GM12891 (cell line): ENCODE measurements around the gene LCN2.

Source experiments
- PAX5 ChIP-seq: IDR thresholded peaks from 2 replicates; pipeline ENCODE4 v1.6.1; 2011; ENCODE audit warnings: low read length, moderate library complexity, mild to moderate bottlenecking; ENCODE audit not compliant: insufficient read depth, severe bottlenecking
- POLR2A ChIP-seq: IDR thresholded peaks from 2 replicates; pipeline ENCODE4 v1.6.1; 2011; ENCODE audit warnings: low read depth, low read length, control low read depth
- POLR2AphosphoS5 ChIP-seq: IDR thresholded peaks from 2 replicates; pipeline ENCODE4 v1.6.1; 2011; ENCODE audit warnings: low read depth, low read length, control low read depth
- POU2F2 ChIP-seq: IDR thresholded peaks from 2 replicates; pipeline ENCODE4 v1.6.1; 2011; ENCODE audit warnings: low read depth, mild to moderate bottlenecking, control low read depth, low read length, moderate library complexity
- SPI1 ChIP-seq: IDR thresholded peaks from 2 replicates; pipeline ENCODE4 v1.6.1; 2011; ENCODE audit warnings: low read depth, low read length, control low read depth
- TAF1 ChIP-seq: IDR thresholded peaks from 2 replicates; pipeline ENCODE4 v1.6.1; 2011; ENCODE audit warnings: low read depth, low read length, control low read depth

- TF ChIP-seq TAF1: no peak
- no peak for TF ChIP-seq POLR2A
- no peak for TF ChIP-seq POLR2AphosphoS5
- no peak for TF ChIP-seq SPI1
- no peak for TF ChIP-seq PAX5
- TF ChIP-seq POU2F2: no peak
These were observed 45.1 kb upstream of the LCN2 start for GRCh38 chr9:128104171-128104618.
